Muscle of leg (tissue), 11 donors: ENCODE results near the gene KIAA0825. TPM values are rescaled to one million over a fixed set of nuclear protein-coding genes. Genes with fewer than 3 reads are reported as not detected.

ENCODE experiments used
- DNase-seq: peaks from one replicate; pipeline ENCODE4 v3.0.0; 2013
- H3K27ac ChIP-seq: one replicate; pipeline ENCODE4 v1.5.1; 2013; ENCODE audit warnings: mild to moderate bottlenecking, low read length, control low read depth
- H3K27me3 ChIP-seq: one replicate; pipeline ENCODE4 v1.6.1; 2013; ENCODE audit warnings: low read length; ENCODE audit not compliant: control insufficient read depth, insufficient read depth
- H3K36me3 ChIP-seq: one replicate; pipeline ENCODE4 v1.6.1; 2013; ENCODE audit warnings: low read length; ENCODE audit not compliant: control insufficient read depth, insufficient read depth
- H3K4me1 ChIP-seq: one replicate; pipeline ENCODE4 v1.6.1; 2013; ENCODE audit warnings: low read length; ENCODE audit not compliant: control insufficient read depth, insufficient read depth
- H3K4me3 ChIP-seq: one replicate; pipeline ENCODE4 v1.5.1; 2013; ENCODE audit warnings: low read length, control low read depth
- H3K9me3 ChIP-seq: replicated peaks from 2 replicates; pipeline ENCODE4 v1.6.1; 2013; ENCODE audit warnings: low read depth, low read length; ENCODE audit not compliant: control insufficient read depth
- WGBS: methylation state at CpG from one replicate; pipeline ENCODE4 v1.1.5; 2013; ENCODE audit warnings: missing lambda C conversion rate; ENCODE audit not compliant: insufficient coverage; 5-methylcytosine and 5-hydroxymethylcytosine counted together
- polyA plus RNA-seq, 8 donors: library from polyadenylated mRNA; unstranded; fragments of 120-200 nt; gene quantifications; one replicate each; pipeline versions ENCODE4 v1.2.1 to v1.2.3, GENCODE V29; 2013; ENCODE audit warnings: inconsistent platforms in 1 of 8, low replicate concordance in 1 of 8; ENCODE audit not compliant: insufficient read length in 8 of 8, insufficient read depth in 1 of 8
- total RNA-seq: library from RNA; stranded (reverse); fragments of 120-200 nt; gene quantifications from one replicate; pipeline ENCODE4 v1.2.4, GENCODE V29; 2013

KIAA0825 gene
- total and polyA plus RNA-seq, 9 donors, result 1.6 to 5.6 (median 2.2) TPM

DNA sequence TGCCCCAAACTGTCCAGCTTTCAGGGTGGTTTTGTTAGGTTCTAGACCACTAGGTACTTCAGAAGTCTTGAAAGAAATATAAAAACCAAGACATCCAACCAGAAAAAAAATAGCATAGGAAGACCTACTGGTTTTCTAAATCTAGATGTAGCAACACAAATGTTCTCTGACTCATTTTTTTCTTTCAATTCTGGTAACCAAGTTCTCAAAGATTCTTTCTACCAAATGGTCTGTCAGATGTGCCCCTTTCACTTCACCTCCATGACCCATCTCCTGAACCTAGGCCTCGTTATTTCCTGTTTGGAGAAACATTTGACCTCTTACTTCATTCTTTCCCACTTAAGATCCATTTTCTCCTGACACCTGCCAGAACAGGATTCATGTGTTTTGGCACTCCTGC is 355.3 kb downstream of the KIAA0825 start:
- DNase-seq, result no peak
- Histone ChIP-seq H3K27ac (no peak overlapping the region), H3K27me3 (no peaks in the 10 kb centered on the region), H3K4me1 (no peaks in the 10 kb centered on the region), H3K4me3 (no peak overlapping the region), H3K36me3 (no peaks in the 10 kb centered on the region), H3K9me3 (no peaks in the 10 kb centered on the region)
- 67% methylated on average over 1 of the region's 1 CpG for WGBS

DNA sequence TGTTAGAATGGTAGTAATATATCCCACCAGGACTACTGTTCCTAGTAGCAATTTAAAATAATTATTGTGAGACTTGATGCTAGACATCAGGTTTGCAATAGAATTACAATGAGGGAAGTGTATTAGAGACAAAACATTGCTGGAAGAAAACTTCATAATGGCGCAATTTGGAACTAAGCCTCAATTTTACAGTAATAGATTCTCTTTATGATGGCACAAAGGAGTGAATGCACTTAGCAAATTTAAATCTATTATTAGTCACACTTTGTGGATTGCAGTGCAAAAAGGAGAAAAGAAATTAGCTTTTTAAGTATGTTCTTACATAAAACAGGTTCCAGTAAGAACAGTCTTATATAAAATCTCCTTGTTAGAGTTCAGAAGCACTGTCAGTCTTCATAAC is 358.3 kb downstream of the KIAA0825 start:
- Histone ChIP-seq H3K27ac (no peak overlapping the region), H3K4me1 (no peaks in the 10 kb centered on the region), H3K9me3 (no peaks in the 10 kb centered on the region), H3K4me3 (no peak overlapping the region), H3K36me3 (no peaks in the 10 kb centered on the region), H3K27me3 (no peaks in the 10 kb centered on the region)
- WGBS, result no CpG with 5 or more reads among the region's 1 CpG
- DNase-seq, result no peak

DNA sequence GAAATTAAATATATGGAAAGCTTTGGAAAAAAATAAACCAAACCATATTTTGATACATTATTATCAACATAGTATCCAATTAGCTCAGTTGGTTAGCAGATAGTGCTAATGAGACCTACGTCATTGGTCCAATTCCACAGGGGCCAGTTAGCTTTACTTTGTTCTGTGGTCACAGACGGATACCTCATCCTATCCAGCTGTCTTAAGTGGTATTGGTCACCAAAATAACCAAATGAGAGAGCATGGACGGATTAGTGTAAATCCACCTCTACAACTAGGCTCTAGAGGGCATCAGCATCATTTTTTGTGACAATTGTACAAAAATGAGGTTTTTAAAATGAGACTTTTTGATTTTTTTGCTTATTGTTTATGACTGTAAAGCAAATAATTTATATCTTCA is 364.2 kb downstream of the KIAA0825 start:
- Histone ChIP-seq H3K9me3 (no peaks in the 10 kb centered on the region), H3K4me3 (no peak overlapping the region), H3K27me3 (no peaks in the 10 kb centered on the region), H3K4me1 (no peaks in the 10 kb centered on the region), H3K36me3 (no peaks in the 10 kb centered on the region), H3K27ac (no peak overlapping the region)
- no peak for DNase-seq
- no CpG with 5 or more reads among the region's 3 CpGs for WGBS

DNA sequence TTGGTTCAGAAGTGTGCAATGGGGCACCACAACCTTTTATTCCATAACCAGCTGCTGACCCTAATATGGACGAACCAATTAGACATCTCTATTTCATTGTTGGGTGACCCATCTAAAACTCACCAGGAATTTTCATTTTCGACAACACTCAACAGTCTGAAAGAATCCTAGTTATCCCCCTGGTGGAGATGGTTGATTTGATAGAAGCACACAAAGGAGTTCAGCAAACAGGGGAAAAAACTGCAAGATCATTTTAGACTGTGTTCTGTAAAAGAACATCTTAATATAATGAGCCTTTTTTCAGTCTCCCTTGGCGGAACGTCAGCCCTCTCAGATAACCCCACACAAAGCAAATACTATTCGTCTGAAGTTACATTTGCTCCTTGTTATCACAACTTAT is 367.4 kb downstream of the KIAA0825 start:
- Histone ChIP-seq H3K4me3 (no peak overlapping the region), H3K36me3 (no peaks in the 10 kb centered on the region), H3K4me1 (no peaks in the 10 kb centered on the region), H3K27me3 (no peaks in the 10 kb centered on the region), H3K27ac (no peak overlapping the region), H3K9me3 (no peaks in the 10 kb centered on the region)
- no CpG with 5 or more reads among the region's 5 CpGs for WGBS
- no peak for DNase-seq

DNA sequence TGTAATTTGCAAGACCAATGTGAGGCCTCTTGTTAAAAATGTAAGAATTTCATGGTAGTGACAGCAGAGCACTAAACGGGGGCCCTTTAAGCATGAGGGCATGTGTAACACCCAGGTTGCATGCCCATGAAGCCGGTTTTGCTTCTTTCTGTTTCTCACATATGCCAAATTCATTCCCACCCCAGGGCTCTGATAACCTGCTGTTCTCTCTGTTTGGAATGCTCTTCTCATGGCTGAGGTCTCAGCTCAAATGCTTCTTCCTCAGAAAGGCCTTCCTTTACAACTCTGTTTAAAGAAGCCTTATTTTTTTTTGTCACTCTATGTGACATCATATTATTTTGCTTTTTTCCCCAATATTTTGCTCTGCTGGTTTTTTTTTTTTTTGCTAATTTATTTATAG is 369.0 kb downstream of the KIAA0825 start:
- H3K27ac ChIP-seq, result no peak overlapping the region
- no peaks in the 10 kb centered on the region for H3K27me3 ChIP-seq
- H3K36me3 ChIP-seq, result no peaks in the 10 kb centered on the region
- H3K4me1 ChIP-seq, result no peaks in the 10 kb centered on the region
- no peak for DNase-seq
- no peak overlapping the region for H3K4me3 ChIP-seq
- 52% methylated on average over 2 of the region's 2 CpGs for WGBS
- H3K9me3 ChIP-seq, result no peaks in the 10 kb centered on the region

DNA sequence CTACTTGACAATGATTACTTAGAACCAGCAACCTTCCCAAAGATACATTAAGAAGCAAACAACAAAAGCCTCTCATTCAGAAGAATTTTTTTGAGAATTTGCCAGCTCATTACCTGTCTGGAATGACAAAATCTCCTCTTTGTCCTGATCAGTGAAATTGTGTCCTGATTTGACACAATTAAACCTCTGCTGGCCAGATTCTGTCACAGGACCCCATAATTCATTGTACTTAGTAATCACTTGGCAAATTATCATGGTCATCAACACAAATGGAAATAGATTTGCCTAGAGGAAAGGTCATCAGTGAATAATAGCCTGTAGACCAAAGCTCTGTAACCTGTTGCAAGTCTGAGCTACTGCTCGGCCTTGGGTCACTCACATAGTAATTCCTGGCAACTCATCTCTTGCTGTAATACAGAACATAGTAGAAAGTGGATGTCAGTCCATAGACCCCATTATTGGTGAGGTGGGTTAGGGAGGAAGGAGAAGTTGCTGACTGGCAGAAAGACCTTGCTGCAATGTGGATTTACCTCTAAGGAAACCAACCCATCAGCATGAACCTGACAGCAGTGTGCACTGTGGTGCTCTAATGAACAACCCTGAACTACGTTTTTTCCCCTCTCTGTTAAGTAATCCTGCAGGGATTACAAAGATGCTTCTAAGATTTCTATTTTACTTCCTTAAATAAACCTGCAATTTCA is 370.1 kb downstream of the KIAA0825 start:
- Histone ChIP-seq H3K4me1 (no peaks in the 10 kb centered on the region), H3K27ac (no peak overlapping the region), H3K4me3 (no peak overlapping the region), H3K27me3 (no peaks in the 10 kb centered on the region), H3K36me3 (no peaks in the 10 kb centered on the region), H3K9me3 (no peaks in the 10 kb centered on the region)
- no CpG with 5 or more reads among the region's 2 CpGs for WGBS
- DNase-seq, result no peak

DNA sequence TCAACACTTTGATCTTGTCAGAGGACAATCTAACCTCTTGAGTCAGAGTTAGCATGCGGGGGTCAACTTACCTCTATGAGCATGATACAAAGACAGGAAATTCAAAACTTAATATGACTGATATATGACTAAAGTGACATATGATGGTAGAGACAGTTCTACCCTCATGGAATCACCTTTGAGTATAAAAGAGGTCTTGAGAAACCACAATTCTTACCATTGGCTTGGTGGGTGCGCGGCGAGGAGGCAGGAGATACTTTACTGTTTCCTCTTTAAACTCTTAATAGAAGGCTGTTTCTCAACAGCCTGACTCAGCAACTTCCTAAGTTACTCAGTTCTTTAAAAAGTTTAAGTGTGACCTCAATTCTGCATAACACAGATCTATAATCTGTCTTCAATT is 372.8 kb downstream of the KIAA0825 start:
- H3K27me3 ChIP-seq, result no peaks in the 10 kb centered on the region
- no peaks in the 10 kb centered on the region for H3K4me1 ChIP-seq
- no peaks in the 10 kb centered on the region for H3K36me3 ChIP-seq
- no peak overlapping the region for H3K27ac ChIP-seq
- DNase-seq, result peak; percentile 28
- no peaks in the 10 kb centered on the region for H3K9me3 ChIP-seq
- no CpG with 5 or more reads among the region's 4 CpGs for WGBS
- no peak overlapping the region for H3K4me3 ChIP-seq

DNA sequence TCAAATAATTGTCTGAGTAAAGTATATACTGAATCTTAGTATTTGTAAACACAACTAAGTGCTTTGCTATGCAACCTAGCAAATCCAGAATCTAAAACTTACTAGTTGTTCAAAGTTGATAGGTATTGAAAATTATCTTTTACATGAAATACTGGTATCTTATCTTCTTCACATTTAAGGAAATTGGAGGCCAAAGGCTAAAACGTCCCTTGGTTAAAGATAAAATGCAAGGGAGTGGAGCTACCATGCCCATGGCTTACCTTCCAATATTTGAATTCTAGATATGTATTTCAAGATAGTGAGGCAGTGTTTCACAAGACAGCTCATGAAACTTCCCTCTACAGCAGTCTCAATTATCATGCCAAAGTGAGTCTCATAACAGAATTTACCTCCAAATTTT is 373.5 kb downstream of the KIAA0825 start:
- no peaks in the 10 kb centered on the region for H3K36me3 ChIP-seq
- H3K4me3 ChIP-seq, result no peak overlapping the region
- no peaks in the 10 kb centered on the region for H3K27me3 ChIP-seq
- no peak overlapping the region for H3K27ac ChIP-seq
- H3K9me3 ChIP-seq, result no peaks in the 10 kb centered on the region
- DNase-seq, result no peak
- no peaks in the 10 kb centered on the region for H3K4me1 ChIP-seq
- no CpG with 5 or more reads among the region's 1 CpG for WGBS

DNA sequence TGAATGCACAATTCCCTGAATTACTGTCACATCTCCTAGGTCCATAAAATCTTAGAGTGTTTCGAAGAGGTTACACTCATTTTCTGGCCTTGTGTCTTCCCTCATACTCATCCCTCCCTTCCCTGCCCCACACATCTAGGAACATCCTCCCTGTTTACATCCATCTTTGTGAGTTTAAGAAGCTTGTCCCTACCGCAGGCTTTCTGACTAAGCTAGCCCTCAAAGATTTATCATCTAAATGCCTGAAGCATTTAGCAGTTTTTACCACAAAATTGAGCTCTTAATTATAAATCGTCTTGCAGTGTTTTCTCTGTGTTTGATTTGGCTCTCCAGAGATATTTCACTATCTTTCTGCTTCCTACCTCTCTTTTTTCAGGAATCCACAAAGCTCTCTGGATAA is 374.8 kb downstream of the KIAA0825 start:
- no peaks in the 10 kb centered on the region for H3K27me3 ChIP-seq
- H3K4me3 ChIP-seq, result no peak overlapping the region
- H3K4me1 ChIP-seq, result no peaks in the 10 kb centered on the region
- WGBS, result 33% methylated on average over 2 of the region's 3 CpGs
- H3K9me3 ChIP-seq, result no peaks in the 10 kb centered on the region
- H3K27ac ChIP-seq, result no peak overlapping the region
- DNase-seq, result no peak
- H3K36me3 ChIP-seq, result no peaks in the 10 kb centered on the region

DNA sequence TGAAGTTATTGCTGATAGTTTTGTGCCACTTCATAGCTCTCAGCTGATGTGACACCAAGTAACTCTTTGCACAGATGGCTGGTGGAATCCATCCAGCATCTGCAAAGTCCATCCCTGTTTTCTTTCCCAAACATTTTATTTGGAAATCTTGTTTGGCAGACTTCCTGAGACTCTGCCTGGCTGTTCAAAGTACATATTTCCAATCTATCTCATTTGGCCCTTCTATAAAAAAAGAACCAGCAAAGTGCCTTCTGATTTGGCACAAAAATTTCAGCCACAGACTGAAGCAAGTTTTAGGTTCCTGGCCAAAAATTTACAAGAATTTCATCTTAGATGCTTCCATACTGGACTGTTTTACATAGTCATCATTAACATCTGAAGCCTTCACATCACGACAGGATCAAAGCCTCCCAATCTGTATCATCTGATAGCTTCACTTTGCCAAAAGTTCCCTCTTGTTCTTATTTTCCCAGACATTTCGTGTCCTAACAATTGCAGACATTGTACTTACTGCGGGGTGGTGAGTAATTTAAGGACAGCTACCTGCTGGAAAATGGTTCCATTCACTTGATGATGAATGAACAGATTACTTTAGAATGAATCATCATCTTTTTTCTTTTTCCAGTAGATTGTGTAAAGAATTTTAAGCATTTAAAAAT is 377.3 kb downstream of the KIAA0825 start:
- Histone ChIP-seq H3K4me1 (no peaks in the 10 kb centered on the region), H3K9me3 (no peaks in the 10 kb centered on the region), H3K27me3 (no peaks in the 10 kb centered on the region), H3K4me3 (no peak overlapping the region), H3K27ac (no peak overlapping the region), H3K36me3 (no peaks in the 10 kb centered on the region)
- peak; percentile 85 for DNase-seq
- WGBS, result 27% methylated on average over 1 of the region's 3 CpGs
